ENCODE data around the gene CENPP. TPM values are rescaled to one million over a fixed set of nuclear protein-coding genes. Genes with fewer than 3 reads are reported as not detected.

CENPP gene
- total RNA-seq, 8 experiments from 2014 or later, result 1.7 to 22.3 (median 5.0) TPM

- in situ Hi-C loops (cut with MboI; ENCODE audit: low pct_unique_long_range_greater_than_20kb in 2 of 9, low sequenced_read_pairs in 9 of 9, unreplicated experiment in 9 of 9), result loop anchor here in 7 of 9 experiments (10.0 to 25.0 kb wide), 6 partner anchors 298 to 500 kb away; partner anchors contain the start of genes CENPP (in 1 of the 7), IARS1 (in 1 of the 7) and NOL8 (in 1 of the 7)
- no peak overlapping the region for H3K27ac ChIP-seq
- 0 to 94% (median 60%) methylated on average over 1 to 15 of the region's 35 CpGs; no CpG with 5 or more reads in 2 of the 10 experiments for WGBS, 10 experiments
Observed at GRCh38 chr9:92634712-92635605, 309.2 kb downstream of the CENPP start.

GRCh38 chr9:92635760-92636159, 310.0 kb downstream of the CENPP start:
- ATAC-seq (replicated peaks in 6 of 8), result no peak
- in situ Hi-C loops (cut with MboI; ENCODE audit: low pct_unique_long_range_greater_than_20kb in 2 of 9, low sequenced_read_pairs in 9 of 9, unreplicated experiment in 9 of 9), result loop anchor here in 7 of 9 experiments (10.0 to 25.0 kb wide), 6 partner anchors 298 to 501 kb away; partner anchors contain the start of genes CENPP (in 1 of the 7), IARS1 (in 1 of the 7) and NOL8 (in 1 of the 7)
- H3K4me1 ChIP-seq (replicated peaks in 1 of 2), result no peaks in the 10 kb centered on the region
- H3K4me3 ChIP-seq, result no peak overlapping the region
- 91 to 100% (median 97%) methylated on average over 1 to 4 of the region's 4 CpGs; no CpG with 5 or more reads in 6 of the 10 experiments for WGBS, 10 experiments
- H3K27ac ChIP-seq, result no peak overlapping the region

More at GRCh38 chr9:92634712-92635605, 309.2 kb downstream of the CENPP start:
- no peak overlapping the region for H3K4me3 ChIP-seq
- H3K4me1 ChIP-seq (replicated peaks in 1 of 2), result no peaks in the 10 kb centered on the region
- peak; percentile 80 to 94 (median 87) for ATAC-seq (replicated peaks in 6 of 8)

GRCh38 chr9:92636627-92637026, 310.9 kb downstream of the CENPP start:
- H3K27ac ChIP-seq, result no peak overlapping the region
- in situ Hi-C loops (cut with MboI; ENCODE audit: low pct_unique_long_range_greater_than_20kb in 2 of 9, low sequenced_read_pairs in 9 of 9, unreplicated experiment in 9 of 9), result loop anchor here in 7 of 9 experiments (10.0 to 25.0 kb wide), 6 partner anchors 299 to 502 kb away; partner anchors contain the start of genes CENPP (in 1 of the 7), IARS1 (in 1 of the 7) and NOL8 (in 1 of the 7)
- no peaks in the 10 kb centered on the region for H3K4me1 ChIP-seq (replicated peaks in 1 of 2)
- ATAC-seq (replicated peaks in 6 of 8), result no peak
- whole genome bisulfite sequencing, 10 experiments, result 60 to 100% (median 80%) methylated on average over 1 to 3 of the region's 3 CpGs; no CpG with 5 or more reads in 2 of the 10 experiments
- no peak overlapping the region for H3K4me3 ChIP-seq

- WGBS, 10 experiments, result 60 to 100% (median 100%) methylated on average over 1 to 7 of the region's 7 CpGs; no CpG with 5 or more reads in 3 of the 10 experiments
Observed at GRCh38 chr9:92637326-92637725, 311.6 kb downstream of the CENPP start.

GRCh38 chr9:92637886-92638620, 312.3 kb downstream of the CENPP start:
- no peak overlapping the region for H3K27ac ChIP-seq
- ATAC-seq (replicated peaks in 6 of 8), result no peak
- no peaks in the 10 kb centered on the region for H3K4me1 ChIP-seq (replicated peaks in 1 of 2)
- 80 to 100% (median 93%) methylated on average over 1 to 4 of the region's 26 CpGs; no CpG with 5 or more reads in 5 of the 10 experiments for WGBS, 10 experiments
- no peak overlapping the region for H3K4me3 ChIP-seq
- in situ Hi-C loops (cut with MboI; ENCODE audit: low pct_unique_long_range_greater_than_20kb in 2 of 9, low sequenced_read_pairs in 9 of 9, unreplicated experiment in 9 of 9), result loop anchor here in 7 of 9 experiments (10.0 to 25.0 kb wide), 6 partner anchors 301 to 503 kb away; partner anchors contain the start of genes CENPP (in 1 of the 7), IARS1 (in 1 of the 7) and NOL8 (in 1 of the 7)

More at GRCh38 chr9:92637326-92637725, 311.6 kb downstream of the CENPP start:
- in situ Hi-C loops (cut with MboI; ENCODE audit: low pct_unique_long_range_greater_than_20kb in 2 of 9, low sequenced_read_pairs in 9 of 9, unreplicated experiment in 9 of 9), result loop anchor here in 7 of 9 experiments (10.0 to 25.0 kb wide), 6 partner anchors 300 to 503 kb away; partner anchors contain the start of genes CENPP (in 1 of the 7), IARS1 (in 1 of the 7) and NOL8 (in 1 of the 7)
- Histone ChIP-seq H3K4me3 (no peak overlapping the region), H3K27ac (no peak overlapping the region), H3K4me1 (replicated peaks in 1 of 2) (no peaks in the 10 kb centered on the region)
- no peak for ATAC-seq (replicated peaks in 6 of 8)

- no peak for ATAC-seq (replicated peaks in 6 of 8)
- WGBS, 10 experiments, result 90 to 100% (median 100%) methylated on average over 1 to 2 of the region's 5 CpGs; no CpG with 5 or more reads in 7 of the 10 experiments
- in situ Hi-C loops (cut with MboI; ENCODE audit: low pct_unique_long_range_greater_than_20kb in 2 of 9, low sequenced_read_pairs in 9 of 9, unreplicated experiment in 9 of 9), result loop anchor here in 7 of 9 experiments (10.0 to 25.0 kb wide), 6 partner anchors 301 to 504 kb away; partner anchors contain the start of genes CENPP (in 1 of the 7), IARS1 (in 1 of the 7) and NOL8 (in 1 of the 7)
Observed at GRCh38 chr9:92638621-92639101, 312.9 kb downstream of the CENPP start.

GRCh38 chr9:92639124-92639523, 313.4 kb downstream of the CENPP start:
- no peaks in the 10 kb centered on the region for H3K4me1 ChIP-seq (replicated peaks in 1 of 2)
- no peak overlapping the region for H3K27ac ChIP-seq
- no peak for ATAC-seq (replicated peaks in 6 of 8)
- H3K4me3 ChIP-seq, result no peak overlapping the region
- 90 to 100% (median 100%) methylated on average over 2 to 6 of the region's 7 CpGs; no CpG with 5 or more reads in 1 of the 10 experiments for WGBS, 10 experiments
- in situ Hi-C loops (cut with MboI; ENCODE audit: low pct_unique_long_range_greater_than_20kb in 2 of 9, low sequenced_read_pairs in 9 of 9, unreplicated experiment in 9 of 9), result loop anchor here in 7 of 9 experiments (10.0 to 25.0 kb wide), 6 partner anchors 302 to 504 kb away; partner anchors contain the start of genes CENPP (in 1 of the 7), IARS1 (in 1 of the 7) and NOL8 (in 1 of the 7)

More at GRCh38 chr9:92638621-92639101, 312.9 kb downstream of the CENPP start:
- Histone ChIP-seq H3K4me1 (replicated peaks in 1 of 2) (no peaks in the 10 kb centered on the region), H3K4me3 (no peak overlapping the region), H3K27ac (no peak overlapping the region)

- Histone ChIP-seq H3K27ac (no peak overlapping the region), H3K4me3 (no peak overlapping the region), H3K4me1 (replicated peaks in 1 of 2) (no peaks in the 10 kb centered on the region)
- 29 to 100% (median 91%) methylated on average over 1 to 6 of the region's 9 CpGs; no CpG with 5 or more reads in 4 of the 10 experiments for WGBS, 10 experiments
- in situ Hi-C loops (cut with MboI; ENCODE audit: low pct_unique_long_range_greater_than_20kb in 2 of 9, low sequenced_read_pairs in 9 of 9, unreplicated experiment in 9 of 9), result loop anchor here in 7 of 9 experiments (10.0 to 25.0 kb wide), 6 partner anchors 303 to 505 kb away; partner anchors contain the start of genes CENPP (in 1 of the 7), IARS1 (in 1 of the 7) and NOL8 (in 1 of the 7)
- ATAC-seq (replicated peaks in 6 of 8), result no peak
Observed at GRCh38 chr9:92639791-92640271, 314.1 kb downstream of the CENPP start.

GRCh38 chr9:92640398-92641091, 314.8 kb downstream of the CENPP start:
- Histone ChIP-seq H3K27ac (no peak overlapping the region), H3K4me1 (replicated peaks in 1 of 2) (no peaks in the 10 kb centered on the region), H3K4me3 (no peak overlapping the region)
- in situ Hi-C loops (cut with MboI; ENCODE audit: low pct_unique_long_range_greater_than_20kb in 2 of 9, low sequenced_read_pairs in 9 of 9, unreplicated experiment in 9 of 9), result loop anchor here in 5 of 9 experiments (25.0 kb wide), 4 partner anchors 303 to 503 kb away; partner anchors contain the start of genes CENPP (in 1 of the 5), IARS1 (in 1 of the 5) and NOL8 (in 1 of the 5)
- WGBS, 10 experiments, result 60 to 100% (median 87%) methylated on average over 1 to 3 of the region's 8 CpGs; no CpG with 5 or more reads in 7 of the 10 experiments
- ATAC-seq (replicated peaks in 6 of 8), result no peak

GRCh38 chr9:92641092-92641809, 315.5 kb downstream of the CENPP start:
- WGBS, 10 experiments, result 87 to 100% (median 95%) methylated on average over 5 to 16 of the region's 20 CpGs; no CpG with 5 or more reads in 2 of the 10 experiments
- Histone ChIP-seq H3K4me3 (no peak overlapping the region), H3K27ac (no peak overlapping the region), H3K4me1 (replicated peaks in 1 of 2) (no peaks in the 10 kb centered on the region)
- no peak for ATAC-seq (replicated peaks in 6 of 8)
- in situ Hi-C loops (cut with MboI; ENCODE audit: low pct_unique_long_range_greater_than_20kb in 2 of 9, low sequenced_read_pairs in 9 of 9, unreplicated experiment in 9 of 9), result loop anchor here in 5 of 9 experiments (25.0 kb wide), 4 partner anchors 304 to 504 kb away; partner anchors contain the start of genes CENPP (in 1 of the 5), IARS1 (in 1 of the 5) and NOL8 (in 1 of the 5)
